Neural cell (in vitro differentiated cells): Measurements from ENCODE around the gene ANKRD35. TPM values are rescaled to one million over a fixed set of nuclear protein-coding genes. Genes with fewer than 3 reads are reported as not detected.

Experiments used
- H2AFZ ChIP-seq: fragments of 200-600, 300-800 bp; sonication (generic), shearing (Covaris generic); 2 replicates; pipeline ENCODE4 v1.6.0; 2014; ENCODE audit warnings: low read depth, mild to moderate bottlenecking, antibody characterized with exemption, low read length, moderate library complexity
- H3F3A ChIP-seq: fragments of 200-600 bp; shearing (Covaris generic); 2 replicates; pipeline ENCODE4 v1.6.1; 2016; ENCODE audit warnings: mild to moderate bottlenecking, moderate library complexity, mixed read lengths, antibody characterized with exemption, low read length; ENCODE audit not compliant: insufficient read depth, poor library complexity, severe bottlenecking
- H3K27ac ChIP-seq: fragments of 200-600, 300-800 bp; sonication (generic), shearing (Covaris generic); 2 replicates; pipeline ENCODE4 v1.5.1; 2014; ENCODE audit warnings: mild to moderate bottlenecking, low read length, moderate library complexity
- H3K27me3 ChIP-seq: fragments of 300-800, 200-600 bp; sonication (generic), shearing (Covaris generic); 2 replicates; pipeline ENCODE4 v1.6.0; 2014; ENCODE audit warnings: mild to moderate bottlenecking, low read depth, low read length, moderate library complexity; ENCODE audit not compliant: insufficient read depth
- H3K36me3 ChIP-seq: fragments of 300-800, 200-600 bp; sonication (generic), shearing (Covaris generic); 2 replicates; pipeline ENCODE4 v1.5.1; 2014; ENCODE audit warnings: mild to moderate bottlenecking, antibody characterized with exemption, low read length, moderate library complexity; ENCODE audit not compliant: insufficient read depth
- H3K4me2 ChIP-seq: fragments of 300-800, 200-600 bp; sonication (generic), shearing (Covaris generic); 2 replicates; pipeline ENCODE4 v1.6.0; 2014; ENCODE audit warnings: mild to moderate bottlenecking, low read length
- H3K4me3 ChIP-seq: fragments of 300-800, 200-600 bp; sonication (generic), shearing (Covaris generic); 2 replicates; pipeline ENCODE4 v1.5.1; 2014; ENCODE audit warnings: mild to moderate bottlenecking, low read length, moderate library complexity
- H3K79me2 ChIP-seq: fragments of 200-600 bp; shearing (Covaris generic); replicated peaks from 2 replicates; pipeline ENCODE4 v1.6.0; 2014; ENCODE audit warnings: mild to moderate bottlenecking, low read length, moderate library complexity; ENCODE audit not compliant: insufficient read depth
- H3K9ac ChIP-seq: fragments of 300-800, 200-600 bp; sonication (generic), shearing (Covaris generic); 2 replicates; pipeline ENCODE4 v1.6.1; 2016; ENCODE audit warnings: mild to moderate bottlenecking, low read length, mixed read lengths
- H3K9me2 ChIP-seq: fragments of 200-600 bp; shearing (Covaris generic); 2 replicates; pipeline ENCODE4 v1.6.1; 2016; ENCODE audit warnings: mild to moderate bottlenecking, low read length, mixed read lengths; ENCODE audit not compliant: insufficient read depth
- H3K9me3 ChIP-seq: fragments of 200-600, 300-800 bp; sonication (generic), shearing (Covaris generic); 2 replicates; pipeline ENCODE4 v1.6.1; 2016; ENCODE audit warnings: mild to moderate bottlenecking, mixed run types, low read length, moderate library complexity, mixed read lengths
- H4K20me1 ChIP-seq: fragments of 200-600 bp; shearing (Covaris generic); 2 replicates; pipeline ENCODE4 v1.6.1; 2016; ENCODE audit warnings: mild to moderate bottlenecking, mixed run types; ENCODE audit not compliant: insufficient read depth
- EP300 ChIP-seq: fragments of 450-650 bp; conservative IDR thresholded peaks from 2 replicates; pipeline ENCODE4 v1.6.1; 2014; ENCODE audit warnings: antibody characterized with exemption, mild to moderate bottlenecking, moderate library complexity; ENCODE audit not compliant: poor library complexity, severe bottlenecking
- EZH2 ChIP-seq: fragments of 200-600, 300-800 bp; shearing (Covaris generic), sonication (generic); IDR thresholded peaks from 2 replicates; pipeline ENCODE4 v1.6.1; 2014; ENCODE audit warnings: antibody characterized with exemption, low read length, borderline replicate concordance, mild to moderate bottlenecking; ENCODE audit not compliant: insufficient read depth, poor library complexity, severe bottlenecking
- MXI1 ChIP-seq: fragments of 450-650 bp; conservative IDR thresholded peaks from 2 replicates; pipeline ENCODE4 v1.6.1; 2014; ENCODE audit warnings: antibody characterized with exemption, mild to moderate bottlenecking; ENCODE audit not compliant: poor library complexity, severe bottlenecking
- POLR2AphosphoS5 ChIP-seq: IDR thresholded peaks from 2 replicates; pipeline ENCODE4 v1.6.1; 2012
- RAD21 ChIP-seq: fragments of 450-650 bp; conservative IDR thresholded peaks from 2 replicates; pipeline ENCODE4 v1.6.1; 2014; ENCODE audit warnings: antibody characterized with exemption, mild to moderate bottlenecking, moderate library complexity
- SMC3 ChIP-seq: fragments of 450-650 bp; conservative IDR thresholded peaks from 2 replicates; pipeline ENCODE4 v1.6.1; 2014; ENCODE audit warnings: antibody characterized with exemption, mild to moderate bottlenecking, moderate library complexity; ENCODE audit not compliant: poor library complexity
- TAF1 ChIP-seq: IDR thresholded peaks from 2 replicates; pipeline ENCODE4 v1.6.1; 2012; ENCODE audit warnings: low read depth
- polyA plus RNA-seq: library from polyadenylated mRNA; depleted of rRNA; stranded (reverse); fragments of >200 nt; gene quantifications from 2 replicates; pipeline ENCODE4 v1.2.3, GENCODE V29; 2014
- TF ChIP-seq, protein P1 (sequence below): IDR thresholded peaks from 2 replicates; pipeline ENCODE4 v1.6.1; 2012; ENCODE audit warnings: borderline replicate concordance
- TF ChIP-seq, protein P2 (sequence below): fragments of 450-650 bp; IDR thresholded peaks from 2 replicates; pipeline ENCODE4 v1.5.1; 2014; ENCODE audit warnings: antibody characterized with exemption, mild to moderate bottlenecking, moderate library complexity; ENCODE audit not compliant: poor library complexity, severe bottlenecking

Gene ANKRD35
- polyA plus RNA-seq, 1 donor from 2014 or later: not detected

DNA sequence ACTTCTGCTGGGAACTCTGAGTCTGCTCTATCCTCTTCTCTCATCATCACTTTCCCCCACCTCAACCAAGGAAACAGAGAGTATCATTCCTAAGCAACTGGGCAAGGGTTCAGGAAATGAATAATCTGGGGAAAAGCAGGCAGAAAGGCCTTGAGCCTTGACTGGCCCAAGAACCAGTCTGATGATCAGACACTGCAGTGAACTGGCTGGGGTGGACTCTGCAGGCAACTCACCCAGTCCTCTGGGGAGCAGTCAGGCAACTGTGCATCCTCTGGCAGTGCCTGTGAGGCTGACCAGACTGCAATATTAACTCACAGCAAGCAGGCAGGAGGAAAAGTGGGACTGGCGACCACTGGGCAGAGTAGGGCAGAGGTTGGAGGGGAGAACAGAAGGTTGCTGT lies 991 bp downstream of the ANKRD35 start:
- TF ChIP-seq EZH2 (no peak), MXI1 (no peak), EP300 (no peak), TAF1 (no peak), POLR2AphosphoS5 (no peak), SMC3 (no peak), RAD21 (no peak)
- TF ChIP-seq, protein P1, sequence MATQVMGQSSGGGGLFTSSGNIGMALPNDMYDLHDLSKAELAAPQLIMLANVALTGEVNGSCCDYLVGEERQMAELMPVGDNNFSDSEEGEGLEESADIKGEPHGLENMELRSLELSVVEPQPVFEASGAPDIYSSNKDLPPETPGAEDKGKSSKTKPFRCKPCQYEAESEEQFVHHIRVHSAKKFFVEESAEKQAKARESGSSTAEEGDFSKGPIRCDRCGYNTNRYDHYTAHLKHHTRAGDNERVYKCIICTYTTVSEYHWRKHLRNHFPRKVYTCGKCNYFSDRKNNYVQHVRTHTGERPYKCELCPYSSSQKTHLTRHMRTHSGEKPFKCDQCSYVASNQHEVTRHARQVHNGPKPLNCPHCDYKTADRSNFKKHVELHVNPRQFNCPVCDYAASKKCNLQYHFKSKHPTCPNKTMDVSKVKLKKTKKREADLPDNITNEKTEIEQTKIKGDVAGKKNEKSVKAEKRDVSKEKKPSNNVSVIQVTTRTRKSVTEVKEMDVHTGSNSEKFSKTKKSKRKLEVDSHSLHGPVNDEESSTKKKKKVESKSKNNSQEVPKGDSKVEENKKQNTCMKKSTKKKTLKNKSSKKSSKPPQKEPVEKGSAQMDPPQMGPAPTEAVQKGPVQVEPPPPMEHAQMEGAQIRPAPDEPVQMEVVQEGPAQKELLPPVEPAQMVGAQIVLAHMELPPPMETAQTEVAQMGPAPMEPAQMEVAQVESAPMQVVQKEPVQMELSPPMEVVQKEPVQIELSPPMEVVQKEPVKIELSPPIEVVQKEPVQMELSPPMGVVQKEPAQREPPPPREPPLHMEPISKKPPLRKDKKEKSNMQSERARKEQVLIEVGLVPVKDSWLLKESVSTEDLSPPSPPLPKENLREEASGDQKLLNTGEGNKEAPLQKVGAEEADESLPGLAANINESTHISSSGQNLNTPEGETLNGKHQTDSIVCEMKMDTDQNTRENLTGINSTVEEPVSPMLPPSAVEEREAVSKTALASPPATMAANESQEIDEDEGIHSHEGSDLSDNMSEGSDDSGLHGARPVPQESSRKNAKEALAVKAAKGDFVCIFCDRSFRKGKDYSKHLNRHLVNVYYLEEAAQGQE: no peak
- TF ChIP-seq, protein P2, sequence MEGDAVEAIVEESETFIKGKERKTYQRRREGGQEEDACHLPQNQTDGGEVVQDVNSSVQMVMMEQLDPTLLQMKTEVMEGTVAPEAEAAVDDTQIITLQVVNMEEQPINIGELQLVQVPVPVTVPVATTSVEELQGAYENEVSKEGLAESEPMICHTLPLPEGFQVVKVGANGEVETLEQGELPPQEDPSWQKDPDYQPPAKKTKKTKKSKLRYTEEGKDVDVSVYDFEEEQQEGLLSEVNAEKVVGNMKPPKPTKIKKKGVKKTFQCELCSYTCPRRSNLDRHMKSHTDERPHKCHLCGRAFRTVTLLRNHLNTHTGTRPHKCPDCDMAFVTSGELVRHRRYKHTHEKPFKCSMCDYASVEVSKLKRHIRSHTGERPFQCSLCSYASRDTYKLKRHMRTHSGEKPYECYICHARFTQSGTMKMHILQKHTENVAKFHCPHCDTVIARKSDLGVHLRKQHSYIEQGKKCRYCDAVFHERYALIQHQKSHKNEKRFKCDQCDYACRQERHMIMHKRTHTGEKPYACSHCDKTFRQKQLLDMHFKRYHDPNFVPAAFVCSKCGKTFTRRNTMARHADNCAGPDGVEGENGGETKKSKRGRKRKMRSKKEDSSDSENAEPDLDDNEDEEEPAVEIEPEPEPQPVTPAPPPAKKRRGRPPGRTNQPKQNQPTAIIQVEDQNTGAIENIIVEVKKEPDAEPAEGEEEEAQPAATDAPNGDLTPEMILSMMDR: no peak
- Histone ChIP-seq H3K4me2 (no peak overlapping the region), H2AFZ (no peak overlapping the region), H3K9me2 (no peaks in the 10 kb centered on the region), H3F3A (no peaks in the 10 kb centered on the region), H3K36me3 (no peaks in the 10 kb centered on the region), H4K20me1 (no peaks in the 10 kb centered on the region), H3K79me2 (no peaks in the 10 kb centered on the region), H3K9ac (no peak overlapping the region), H3K4me3 (no peak overlapping the region), H3K27ac (no peak overlapping the region), H3K9me3 (no peaks in the 10 kb centered on the region), H3K27me3 (peaks cover 22% of the 10 kb centered on the region)

DNA sequence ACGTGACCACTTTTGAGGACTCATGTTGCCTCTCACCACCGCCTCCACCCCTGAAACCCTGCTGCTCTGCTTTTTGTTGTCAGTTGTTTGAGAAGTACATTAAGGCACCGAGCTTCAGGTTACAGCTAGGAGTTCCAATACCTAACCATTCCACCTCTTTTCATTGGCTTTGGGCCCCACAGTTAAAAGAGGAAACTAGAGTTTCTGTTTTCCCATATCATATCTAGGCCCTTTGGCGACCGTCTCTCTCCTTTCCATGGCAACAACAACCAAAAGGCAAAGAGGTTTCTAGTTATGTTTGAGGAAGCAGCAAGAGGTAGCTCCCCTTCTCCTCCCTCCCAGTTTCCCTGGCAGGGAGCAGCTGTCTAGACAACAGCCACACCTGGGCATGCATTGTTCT lies 5.9 kb downstream of the ANKRD35 start:
- TF ChIP-seq EP300: no peak
- no peak for TF ChIP-seq TAF1
- TF ChIP-seq SMC3: no peak
- TF ChIP-seq RAD21: no peak
- no peak for TF ChIP-seq MXI1
- TF ChIP-seq, protein P2: no peak
- no peak for TF ChIP-seq EZH2
- TF ChIP-seq, protein P1: no peak
- TF ChIP-seq POLR2AphosphoS5: no peak
- H3K27me3 ChIP-seq: peaks cover 11% of the 10 kb centered on the region
- no peaks in the 10 kb centered on the region for H3K36me3 ChIP-seq
- no peak overlapping the region for H3K4me2 ChIP-seq
- no peaks in the 10 kb centered on the region for H3K9me2 ChIP-seq
- no peak overlapping the region for H3K9ac ChIP-seq
- H3K27ac ChIP-seq: no peak overlapping the region
- H4K20me1 ChIP-seq: no peaks in the 10 kb centered on the region
- H3K9me3 ChIP-seq: no peaks in the 10 kb centered on the region
- no peaks in the 10 kb centered on the region for H3K79me2 ChIP-seq
- H3K4me3 ChIP-seq: no peak overlapping the region
- H2AFZ ChIP-seq: no peak overlapping the region
- H3F3A ChIP-seq: no peaks in the 10 kb centered on the region
